HG03108 (cell line): ENCODE results near the gene PRPS1.
"Not testable (repeated sequence)": the region's sequence is repeated elsewhere in the genome, so short reads cannot be mapped to it uniquely, and the experiment has no call there.

Experiments
- ATAC-seq: cut with Tn5 transposase; IDR thresholded peaks from one replicate; pipeline ENCODE4 v1.9.1; 2021; ENCODE audit warnings: moderate library complexity; ENCODE audit not compliant: unreplicated experiment

PRPS1 gene

GRCh38 chrX:107627838-107628661 is at the start of gene PRPS1:
Gene PRPS1, plus strand, starts transcription at chrX:107628510. Its CDS starts 119 bp downstream, at chrX:107628629.
- peak; percentile 99 for ATAC-seq

- ATAC-seq, result no peak
Measured at GRCh38 chrX:107579956-107580355, 48.4 kb upstream of the PRPS1 start.

DNA sequence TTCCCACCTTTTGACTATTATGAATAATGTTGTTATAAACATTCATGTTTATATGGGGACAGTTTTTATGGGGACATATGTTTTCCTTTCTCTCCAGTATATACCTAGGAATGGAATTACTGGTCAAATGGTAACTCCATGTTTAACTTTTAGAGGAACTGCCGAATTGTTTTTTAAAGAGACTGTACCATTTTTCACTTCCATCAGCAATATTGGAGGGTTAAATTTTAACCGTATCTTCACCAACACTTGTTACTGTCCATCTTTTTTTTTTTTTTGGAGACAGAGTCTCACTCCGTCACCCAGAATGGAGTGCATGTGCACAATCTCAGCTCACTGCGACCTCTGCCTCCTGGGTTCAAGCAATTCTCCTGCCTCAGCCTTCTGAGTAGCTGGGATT is 46.4 kb upstream of the PRPS1 start:
- ATAC-seq, result no peak

DNA sequence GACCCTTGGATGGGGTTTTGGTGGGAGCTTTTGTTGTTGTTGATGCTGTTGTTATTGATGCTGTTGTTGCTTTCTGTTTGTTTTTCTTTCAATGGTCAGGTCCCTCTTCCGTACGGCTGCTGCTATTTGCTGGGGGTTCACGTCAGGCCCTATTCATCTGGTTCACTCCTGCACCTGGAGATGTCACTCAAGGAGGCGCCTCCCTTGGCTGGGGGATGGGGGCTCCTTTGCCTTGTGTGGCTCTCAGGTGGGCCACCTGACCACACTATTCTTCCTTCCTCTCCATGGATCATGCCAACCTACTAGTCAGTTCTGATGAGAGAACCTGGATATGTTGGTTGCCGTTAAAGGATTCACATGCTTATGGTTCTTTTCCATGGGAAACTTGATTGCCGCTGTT is 39.1 kb upstream of the PRPS1 start:
- ATAC-seq, result no peak

DNA sequence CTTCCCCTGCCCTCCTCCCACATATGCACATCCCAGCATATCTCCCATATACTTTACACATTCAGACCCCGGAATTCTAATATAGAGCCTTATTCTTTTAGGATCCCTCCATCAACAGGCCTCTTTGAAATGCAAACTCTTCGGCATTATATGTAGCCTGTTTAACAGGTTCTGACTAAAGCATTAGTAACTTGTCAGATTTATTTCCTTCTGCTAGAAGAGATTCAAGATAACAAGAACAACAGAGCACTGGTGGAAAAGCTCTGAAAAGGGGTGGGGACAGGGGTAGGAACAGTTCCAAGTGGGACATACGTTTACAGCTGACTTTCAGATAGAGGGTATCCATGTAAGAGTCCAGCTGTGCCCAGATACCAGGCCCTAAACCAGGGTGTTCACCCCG is 31.7 kb upstream of the PRPS1 start:
- no peak for ATAC-seq

GRCh38 chrX:107597264-107597663 is 31.0 kb upstream of the PRPS1 start:
- ATAC-seq, result no peak

GRCh38 chrX:107597791-107598190 is 30.5 kb upstream of the PRPS1 start:
- ATAC-seq, result no peak

DNA sequence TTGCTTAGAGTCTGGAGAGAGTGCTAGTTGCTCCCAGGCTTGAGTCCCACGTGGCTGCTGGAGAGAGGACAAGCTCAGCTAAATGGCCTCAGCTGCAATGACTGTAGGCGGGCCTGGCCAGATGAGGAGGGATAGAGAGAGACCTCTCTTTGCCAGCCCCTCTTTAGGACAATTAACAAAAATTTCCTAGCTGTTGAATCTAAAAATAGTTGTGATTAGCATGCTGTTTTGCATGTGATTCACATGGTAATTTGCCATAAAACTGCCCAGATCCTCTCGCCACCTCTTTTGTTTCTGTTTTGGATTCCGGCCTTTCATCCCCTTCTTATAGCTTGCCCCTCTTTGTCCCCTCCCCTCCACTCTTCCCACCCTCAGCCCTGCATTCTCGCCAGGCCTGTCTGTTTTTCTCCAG is 28.9 kb upstream of the PRPS1 start:
- no peak for ATAC-seq

- ATAC-seq, result no peak
Measured at GRCh38 chrX:107600366-107600765, 27.9 kb upstream of the PRPS1 start.

GRCh38 chrX:107601326-107601725 is 27.0 kb upstream of the PRPS1 start:
- ATAC-seq, result no peak

DNA sequence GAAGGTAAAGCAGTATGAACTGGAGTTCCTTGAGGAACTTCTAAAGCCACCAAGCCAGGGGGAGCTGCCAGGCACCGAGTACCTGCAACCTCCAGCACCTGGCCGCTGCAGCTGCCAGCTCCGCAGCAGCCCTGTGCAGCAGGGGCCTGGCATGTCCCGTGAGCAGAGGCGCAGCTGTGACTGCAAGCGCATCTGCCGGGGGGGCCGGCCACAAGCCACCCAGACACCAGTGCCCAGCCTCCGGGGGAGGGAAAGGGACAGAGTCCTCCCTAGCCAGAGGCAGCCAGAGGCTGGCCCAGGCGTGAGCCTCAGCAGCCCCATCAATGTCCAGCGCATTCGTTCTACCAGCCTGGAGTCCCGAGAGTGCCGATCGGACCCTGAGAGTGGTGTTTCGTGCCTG is 26.6 kb upstream of the PRPS1 start:
- ATAC-seq, result no peak

- ATAC-seq, result no peak
Measured at GRCh38 chrX:107602694-107603239, 25.5 kb upstream of the PRPS1 start.

DNA sequence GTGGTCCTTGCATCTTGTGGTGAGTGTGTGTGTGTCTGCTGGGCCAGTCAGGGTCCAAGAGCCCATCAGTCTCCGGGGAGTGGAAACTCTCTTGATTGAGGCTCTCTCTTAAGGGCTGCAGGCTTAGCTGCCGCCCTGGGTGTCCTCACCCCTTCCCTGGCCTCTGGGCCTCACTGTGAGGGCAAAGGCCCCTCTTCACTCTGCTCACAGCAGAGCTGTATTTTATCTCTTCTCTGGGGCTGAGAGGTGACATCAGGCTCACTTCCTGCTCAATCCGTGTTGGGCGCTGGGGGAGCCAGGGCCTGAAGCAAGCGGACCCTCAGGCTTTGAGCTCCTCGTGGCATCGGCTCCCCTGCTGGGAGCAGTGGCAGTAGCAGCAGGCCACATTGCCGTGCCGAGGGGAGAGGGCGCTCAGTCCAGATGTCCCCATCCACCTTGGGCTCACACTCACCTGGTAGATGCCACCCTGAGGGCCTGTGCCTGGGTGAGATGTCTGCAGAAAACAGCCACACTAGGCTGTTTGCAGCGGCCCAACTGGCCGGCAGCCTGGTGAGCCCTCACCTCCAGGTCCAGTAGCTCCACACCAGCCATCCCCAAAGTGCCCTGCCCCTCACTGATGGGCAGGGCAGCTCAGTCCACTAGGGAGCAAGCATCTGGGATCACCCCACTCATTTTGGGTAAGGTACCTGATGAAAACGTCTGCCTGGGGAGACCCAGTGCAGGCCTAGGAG is 24.7 kb upstream of the PRPS1 start:
- no peak for ATAC-seq

- not testable (repeated sequence) for ATAC-seq
Measured at GRCh38 chrX:107609061-107609460, 19.2 kb upstream of the PRPS1 start.

DNA sequence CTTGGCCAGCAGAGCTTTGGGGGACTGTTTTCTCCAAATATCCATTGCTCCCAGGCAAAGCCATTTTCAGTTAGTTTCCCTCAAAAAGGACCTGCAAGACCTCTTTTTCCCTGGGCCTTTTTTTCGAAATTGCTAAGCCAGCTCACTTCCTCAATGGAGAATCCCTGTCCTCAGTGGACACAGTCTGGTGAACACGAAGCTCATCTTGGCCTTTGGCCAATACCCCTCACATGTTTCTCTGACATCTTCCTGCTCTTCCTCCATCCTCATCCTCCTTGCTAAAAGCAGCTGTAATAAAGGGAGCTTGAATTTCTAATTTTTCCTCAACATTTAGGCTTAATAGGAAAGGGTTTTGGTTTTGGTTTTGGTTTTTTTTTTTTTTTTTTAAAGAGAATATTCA is 17.6 kb upstream of the PRPS1 start:
- no peak for ATAC-seq

DNA sequence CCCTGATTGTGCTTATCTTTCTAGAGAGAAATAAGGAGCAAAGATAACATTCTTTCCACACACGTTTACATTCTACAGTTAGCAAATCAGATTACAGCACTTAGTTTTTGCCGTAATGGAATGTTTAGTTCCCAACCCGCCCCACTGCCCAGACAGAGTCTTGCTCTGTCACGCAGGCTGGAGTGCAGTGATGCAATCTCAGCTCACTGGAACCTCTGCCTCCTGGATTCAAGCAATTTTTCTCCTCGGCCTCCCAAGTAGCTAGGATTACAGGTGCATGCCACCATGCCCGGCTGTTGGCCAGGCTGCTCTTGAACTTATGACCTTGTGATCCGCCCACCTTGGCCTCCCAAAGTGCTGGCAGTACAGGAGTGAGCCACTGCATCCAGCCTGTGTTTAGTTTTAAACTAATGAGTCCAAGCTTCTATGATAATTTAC is 8.4 kb upstream of the PRPS1 start:
- no peak for ATAC-seq

GRCh38 chrX:107624893-107625292 is 3.4 kb upstream of the PRPS1 start:
- ATAC-seq, result no peak

- ATAC-seq, result no peak
Measured at GRCh38 chrX:107625739-107626138, 2.6 kb upstream of the PRPS1 start.

DNA sequence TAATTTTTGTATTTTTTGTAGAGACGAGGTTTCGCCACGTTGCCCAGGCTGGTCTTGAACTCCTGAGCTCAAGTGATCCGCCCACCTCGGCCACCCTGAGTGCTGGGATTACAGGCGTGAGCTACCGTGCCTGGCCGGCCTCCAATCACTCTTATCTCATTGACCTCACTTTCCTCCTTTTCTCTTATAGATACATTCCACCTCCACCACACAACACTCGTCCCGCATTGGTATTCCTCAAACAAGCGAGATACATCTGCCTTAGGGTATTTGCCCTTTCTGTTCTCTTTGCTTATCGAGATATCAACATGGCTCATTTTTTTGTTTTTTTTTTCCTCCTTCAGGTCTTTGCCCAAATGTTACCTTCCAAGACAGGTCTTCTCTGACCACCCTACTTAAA is 1.8 kb upstream of the PRPS1 start:
- ATAC-seq, result no peak

GRCh38 chrX:107626916-107627315 is 1.4 kb upstream of the PRPS1 start:
- no peak for ATAC-seq

DNA sequence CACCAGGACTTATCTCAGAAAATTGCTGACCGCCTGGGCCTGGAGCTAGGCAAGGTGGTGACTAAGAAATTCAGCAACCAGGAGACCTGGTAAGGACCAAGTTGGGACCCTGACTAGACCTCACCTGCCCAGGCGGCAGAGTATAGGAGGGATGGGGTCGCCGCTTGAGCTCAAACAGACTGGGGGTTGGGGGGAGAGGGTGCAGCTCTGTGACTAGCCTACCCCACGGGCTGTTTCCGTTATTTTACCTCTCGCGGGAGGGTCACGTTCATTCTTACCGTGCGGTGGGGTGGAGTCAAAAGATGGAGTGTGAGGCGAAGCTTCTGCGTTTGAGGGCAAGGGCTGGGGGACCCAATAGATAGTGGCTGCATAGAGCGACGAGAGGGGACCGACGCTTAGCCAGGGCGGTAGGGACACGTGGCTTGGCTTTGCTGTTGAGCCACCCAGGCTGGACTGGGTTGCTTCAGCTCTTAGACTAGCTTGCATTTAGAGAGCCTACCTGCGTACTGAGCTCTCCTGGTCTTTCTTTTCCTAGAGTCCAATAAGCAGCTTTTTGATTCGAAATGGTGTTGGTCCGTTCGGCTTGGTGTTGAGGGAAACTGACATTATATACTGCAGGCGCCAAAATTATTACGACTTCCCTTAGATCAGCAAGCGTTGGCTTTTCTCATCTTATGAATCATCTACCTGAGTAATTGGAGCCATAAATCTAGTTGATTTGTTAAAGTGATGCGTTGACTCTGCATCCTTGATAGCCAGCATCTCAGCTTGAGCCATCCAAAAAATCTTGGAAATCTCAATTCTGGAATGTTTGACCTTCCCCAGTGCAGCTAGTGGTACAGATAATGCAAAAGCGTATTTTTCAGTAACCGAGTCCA is 591 bp downstream of the PRPS1 start:
- ATAC-seq, result peak; percentile 19
